Mammary epithelial cell (primary cell): Measurements from ENCODE around the gene ATF2.

Source experiments
- CTCF ChIP-seq, 2 donors: IDR thresholded peaks in 1 of 2; conservative IDR thresholded peaks in 1 of 2; 2 replicates each; pipeline ENCODE4 v1.5.1; 2011 to 2012; ENCODE audit warnings: inconsistent platforms in 2 of 2, low read length in 2 of 2, mild to moderate bottlenecking in 2 of 2, control low read depth in 1 of 2, low read depth in 1 of 2; ENCODE audit not compliant: insufficient read depth in 1 of 2; ENCODE audit errors: extremely low read depth in 1 of 2
- EZH2 ChIP-seq: IDR thresholded peaks from 2 replicates; pipeline ENCODE4 v1.6.1; 2012; ENCODE audit warnings: low read length, inconsistent platforms, borderline replicate concordance

- TF ChIP-seq CTCF (conservative IDR thresholded peaks at IDR 0.05 in 1 of 2, IDR thresholded peaks at IDR 0.05 in 1 of 2; ENCODE audit: extremely low read depth in 1 of 2, insufficient read depth in 1 of 2, low read depth in 1 of 2, low read length in 2 of 2) (no peak), EZH2 (no peak)
Measured at GRCh38 chr2:175164235-175164634, 3.8 kb downstream of the ATF2 start.
